H9 (cell line): ENCODE measurements around the gene ACOT8. TPM values are rescaled to one million over a fixed set of nuclear protein-coding genes. Genes with fewer than 3 reads are reported as not detected.

Source experiments
- DNase-seq: peaks from one replicate; pipeline ENCODE4 v3.0.0-alpha.2; 2017
- H2AFZ ChIP-seq: one replicate; pipeline ENCODE4 v1.6.1; 2013; ENCODE audit warnings: mild to moderate bottlenecking, low read length, control low read depth, moderate library complexity
- H2AK5ac ChIP-seq: 2 replicates; pipeline ENCODE4 v1.6.1; 2013; ENCODE audit warnings: low read length, control low read depth, mixed read lengths; ENCODE audit not compliant: insufficient read length
- H2BK120ac ChIP-seq: one replicate; pipeline ENCODE4 v1.6.1; 2013; ENCODE audit warnings: low read depth, mild to moderate bottlenecking, low read length, control low read depth, inconsistent platforms; ENCODE audit not compliant: poor library complexity, severe bottlenecking
- H2BK12ac ChIP-seq: 2 replicates; pipeline ENCODE4 v1.6.1; 2013; ENCODE audit warnings: low read length, control low read depth, mixed read lengths, low read depth; ENCODE audit not compliant: insufficient read length
- H2BK15ac ChIP-seq: 2 replicates; pipeline ENCODE4 v1.6.1; 2013; ENCODE audit warnings: low read depth, low read length, control low read depth
- H2BK20ac ChIP-seq: one replicate; pipeline ENCODE4 v1.6.1; 2013; ENCODE audit warnings: low read depth, mild to moderate bottlenecking, low read length, control low read depth, inconsistent platforms; ENCODE audit not compliant: poor library complexity, severe bottlenecking
- H2BK5ac ChIP-seq: 2 replicates; pipeline ENCODE4 v1.6.1; 2013; ENCODE audit warnings: low read length, control low read depth, mixed read lengths; ENCODE audit not compliant: insufficient read length
- H3K14ac ChIP-seq: 2 replicates; pipeline ENCODE4 v1.6.1; 2013; ENCODE audit warnings: low read length, control low read depth; ENCODE audit not compliant: insufficient read depth
- H3K18ac ChIP-seq: 2 replicates; pipeline ENCODE4 v1.6.1; 2013; ENCODE audit warnings: low read depth, mild to moderate bottlenecking, mixed read lengths, low read length, control low read depth; ENCODE audit not compliant: insufficient read length
- H3K23ac ChIP-seq: 2 replicates; pipeline ENCODE4 v1.6.1; 2013; ENCODE audit warnings: low read length, control low read depth, mixed read lengths, low read depth; ENCODE audit not compliant: insufficient read length
- H3K23me2 ChIP-seq: 2 replicates; pipeline ENCODE4 v1.6.1; 2013; ENCODE audit warnings: low read depth, mild to moderate bottlenecking, mixed read lengths, low read length, control low read depth; ENCODE audit not compliant: insufficient read length, poor library complexity, severe bottlenecking
- H3K27ac ChIP-seq: 2 replicates; pipeline ENCODE4 v1.5.1; 2013; ENCODE audit warnings: low read length, control low read depth, mixed read lengths, low read depth; ENCODE audit not compliant: insufficient read length
- H3K27me3 ChIP-seq: 2 replicates; pipeline ENCODE4 v1.6.1; 2013; ENCODE audit warnings: low read length, control low read depth, inconsistent platforms; ENCODE audit not compliant: insufficient read depth
- H3K4ac ChIP-seq: 2 replicates; pipeline ENCODE4 v1.6.1; 2013; ENCODE audit warnings: low read depth, mild to moderate bottlenecking, control low read depth, inconsistent platforms, low read length, moderate library complexity
- H3K4me1 ChIP-seq: 2 replicates; pipeline ENCODE4 v1.6.1; 2013; ENCODE audit warnings: low read length, control low read depth, inconsistent platforms; ENCODE audit not compliant: insufficient read depth
- H3K4me2 ChIP-seq: 2 replicates; pipeline ENCODE4 v1.6.1; 2013; ENCODE audit warnings: low read length, control low read depth, mixed read lengths; ENCODE audit not compliant: insufficient read length, insufficient read depth
- H3K56ac ChIP-seq: 2 replicates; pipeline ENCODE4 v1.6.1; 2013; ENCODE audit warnings: low read depth, mild to moderate bottlenecking, mixed read lengths, low read length, control low read depth; ENCODE audit not compliant: insufficient read length
- H3K79me1 ChIP-seq: 2 replicates; pipeline ENCODE4 v1.6.1; 2013; ENCODE audit warnings: low read depth, mild to moderate bottlenecking, moderate library complexity, low read length, control low read depth, inconsistent platforms; ENCODE audit not compliant: insufficient read depth, poor library complexity, severe bottlenecking
- H3K79me2 ChIP-seq: 2 replicates; pipeline ENCODE4 v1.6.1; 2013; ENCODE audit warnings: low read length, control low read depth, inconsistent platforms; ENCODE audit not compliant: insufficient read depth
- H3K9ac ChIP-seq: 2 replicates; pipeline ENCODE4 v1.6.1; 2013; ENCODE audit warnings: low read length, control low read depth, mixed read lengths; ENCODE audit not compliant: insufficient read length; ENCODE audit errors: extremely low read depth
- H3K9me3 ChIP-seq: one replicate; pipeline ENCODE4 v1.6.1; 2013; ENCODE audit warnings: low read depth, low read length, inconsistent platforms; ENCODE audit not compliant: control insufficient read depth
- H3T11ph ChIP-seq: one replicate; pipeline ENCODE4 v1.6.1; 2013; ENCODE audit warnings: mild to moderate bottlenecking, low read length, control low read depth, inconsistent platforms
- H4K20me1 ChIP-seq: one replicate; pipeline ENCODE4 v1.6.1; 2013; ENCODE audit not compliant: control insufficient read depth, insufficient read length, insufficient read depth
- H4K5ac ChIP-seq: 2 replicates; pipeline ENCODE4 v1.6.1; 2013; ENCODE audit warnings: low read depth, mild to moderate bottlenecking, mixed read lengths, low read length, control low read depth; ENCODE audit not compliant: insufficient read length
- H4K8ac ChIP-seq: replicated peaks from 2 replicates; pipeline ENCODE4 v1.6.1; 2013; ENCODE audit warnings: low read length, control low read depth, mixed read lengths, low read depth; ENCODE audit not compliant: insufficient read length
- H4K91ac ChIP-seq: 2 replicates; pipeline ENCODE4 v1.6.1; 2013; ENCODE audit warnings: low read depth, mild to moderate bottlenecking, moderate library complexity, mixed read lengths, low read length, control low read depth; ENCODE audit not compliant: insufficient read length
- H3K27ac Mint-ChIP-seq, 3 experiments: 2 replicates in 2 of 3; 3 replicates in 1 of 3; pipeline ENCODE4 v1.8.0; 2020 to 2021; ENCODE audit warnings: mixed read lengths in 3 of 3, mild to moderate bottlenecking in 1 of 3, moderate library complexity in 1 of 3
- H3K27me3 Mint-ChIP-seq: 2 replicates; pipeline ENCODE4 v1.8.0; 2021; ENCODE audit warnings: low read depth, mild to moderate bottlenecking, moderate library complexity, mixed read lengths
- H3K36me3 Mint-ChIP-seq, 3 experiments: 2 replicates in 2 of 3; 3 replicates in 1 of 3; pipeline ENCODE4 v1.8.0; 2020 to 2021; ENCODE audit warnings: low read depth in 3 of 3, mixed read lengths in 3 of 3; ENCODE audit not compliant: insufficient read depth in 1 of 3
- H3K4me1 Mint-ChIP-seq, 2 experiments: 2 replicates each; pipeline ENCODE4 v1.8.0; 2020; ENCODE audit warnings: mixed read lengths in 2 of 2
- H3K4me3 Mint-ChIP-seq, 2 experiments: 2 replicates in 1 of 2; 3 replicates in 1 of 2; pipeline ENCODE4 v1.8.0; 2020 to 2021; ENCODE audit warnings: mild to moderate bottlenecking in 2 of 2, mixed read lengths in 2 of 2, moderate library complexity in 1 of 2
- H3K9me3 Mint-ChIP-seq, 2 experiments: 2 replicates in 1 of 2; 3 replicates in 1 of 2; pipeline ENCODE4 v1.8.0; 2020; ENCODE audit warnings: mild to moderate bottlenecking in 2 of 2, mixed read lengths in 2 of 2, moderate library complexity in 1 of 2
- WGBS: extraction: QIAGEN DNeasy Blood & Tissue Kit; methylation state at CpG from one replicate; pipeline ENCODE4 v1.1.7; 2013; ENCODE audit warnings: missing lambda C conversion rate, low lambda C conversion rate, mixed read lengths; ENCODE audit not compliant: insufficient read length; ENCODE audit errors: extremely low coverage; 5-methylcytosine and 5-hydroxymethylcytosine counted together
- total RNA-seq: library from RNA; stranded (reverse); gene quantifications from 2 replicates; pipeline ENCODE4 v1.2.1, GENCODE V29; 2021
- TF ChIP-seq, protein P1 (sequence below): fragments of 200-600 bp; sonication (generic); conservative IDR thresholded peaks from 3 replicates; pipeline ENCODE4 v1.8.0; 2021; ENCODE audit warnings: antibody characterized with exemption, mild to moderate bottlenecking

Gene ACOT8
- total RNA-seq, 1 experiment from 2014 or later: 26.7 TPM

DNA sequence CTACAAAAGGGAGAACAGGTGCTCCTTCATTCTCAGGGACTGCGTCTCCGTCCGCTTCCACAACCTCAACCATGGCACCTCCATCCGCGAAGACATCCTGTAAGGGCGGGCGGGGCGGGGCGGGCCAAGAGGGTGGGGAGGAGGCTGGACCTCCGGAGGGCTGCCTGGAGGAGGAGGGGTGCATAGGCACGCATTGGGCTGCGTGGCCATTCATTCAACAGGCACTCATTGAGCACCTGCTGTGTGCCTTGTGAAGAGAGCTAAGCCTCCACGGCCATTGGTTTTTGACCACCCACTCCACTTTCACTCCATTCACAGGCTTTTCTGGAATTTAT lies 657 bp upstream of the ACOT8 start:
- H4K20me1 ChIP-seq: peaks cover 2% of the 10 kb centered on the region
- no peak overlapping the region for H2BK120ac ChIP-seq
- H3K14ac ChIP-seq: no peak overlapping the region
- WGBS: no CpG with 5 or more reads among the region's 13 CpGs
- H2BK5ac ChIP-seq: no peak overlapping the region
- H2AFZ ChIP-seq: no peak overlapping the region
- H3K56ac ChIP-seq: no peak overlapping the region
- H3K23ac ChIP-seq: no peak overlapping the region
- Mint-ChIP-seq H3K27ac (peak overlapping the region; percentile 95 to 99 (median 96)), H3K27me3 (no peaks in the 10 kb centered on the region), H3K4me1 (peaks cover 50 to 55% of the 10 kb centered on the region in 2 experiments), H3K9me3 (no peaks in the 10 kb centered on the region), H3K4me3 (peak overlapping the region; percentile 90 to 93), H3K36me3 (peaks cover 5 to 8% (median 6%) of the 10 kb centered on the region in 3 experiments; a peak in 5 of 7 replicates)
- no peak overlapping the region for H4K8ac ChIP-seq
- H3K23me2 ChIP-seq: peaks cover 5% of the 10 kb centered on the region
- no peak overlapping the region for H3K4ac ChIP-seq
- H3K79me1 ChIP-seq: no peaks in the 10 kb centered on the region
- no peaks in the 10 kb centered on the region for H3K9me3 ChIP-seq
- H2BK20ac ChIP-seq: no peak overlapping the region
- H2BK12ac ChIP-seq: no peak overlapping the region
- no peak overlapping the region for H3K27ac ChIP-seq
- TF ChIP-seq, protein P1, sequence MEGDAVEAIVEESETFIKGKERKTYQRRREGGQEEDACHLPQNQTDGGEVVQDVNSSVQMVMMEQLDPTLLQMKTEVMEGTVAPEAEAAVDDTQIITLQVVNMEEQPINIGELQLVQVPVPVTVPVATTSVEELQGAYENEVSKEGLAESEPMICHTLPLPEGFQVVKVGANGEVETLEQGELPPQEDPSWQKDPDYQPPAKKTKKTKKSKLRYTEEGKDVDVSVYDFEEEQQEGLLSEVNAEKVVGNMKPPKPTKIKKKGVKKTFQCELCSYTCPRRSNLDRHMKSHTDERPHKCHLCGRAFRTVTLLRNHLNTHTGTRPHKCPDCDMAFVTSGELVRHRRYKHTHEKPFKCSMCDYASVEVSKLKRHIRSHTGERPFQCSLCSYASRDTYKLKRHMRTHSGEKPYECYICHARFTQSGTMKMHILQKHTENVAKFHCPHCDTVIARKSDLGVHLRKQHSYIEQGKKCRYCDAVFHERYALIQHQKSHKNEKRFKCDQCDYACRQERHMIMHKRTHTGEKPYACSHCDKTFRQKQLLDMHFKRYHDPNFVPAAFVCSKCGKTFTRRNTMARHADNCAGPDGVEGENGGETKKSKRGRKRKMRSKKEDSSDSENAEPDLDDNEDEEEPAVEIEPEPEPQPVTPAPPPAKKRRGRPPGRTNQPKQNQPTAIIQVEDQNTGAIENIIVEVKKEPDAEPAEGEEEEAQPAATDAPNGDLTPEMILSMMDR: no peak
- H4K5ac ChIP-seq: no peak overlapping the region
- H3T11ph ChIP-seq: no peak overlapping the region
- no peak overlapping the region for H3K18ac ChIP-seq
- no peak overlapping the region for H3K9ac ChIP-seq
- DNase-seq: peak; percentile 89
- no peak overlapping the region for H2AK5ac ChIP-seq
- H3K27me3 ChIP-seq: no peaks in the 10 kb centered on the region
- H4K91ac ChIP-seq: no peak overlapping the region
- peaks cover 14% of the 10 kb centered on the region; the same call in 1 of the 2 replicates for H3K4me1 ChIP-seq
- no peak overlapping the region for H2BK15ac ChIP-seq
- peaks cover 3% of the 10 kb centered on the region; the same call in 1 of the 2 replicates for H3K79me2 ChIP-seq
- peak overlapping the region; percentile 97 for H3K4me2 ChIP-seq
